HepG2 (cell line): ENCODE measurements around the gene FIGNL1. TPM values are rescaled to one million over a fixed set of nuclear protein-coding genes. Genes with fewer than 3 reads are reported as not detected.

Experiments used
- ATAC-seq: fragments of 200-7000 bp; cut with Tn5 transposase; 3 replicates; pipeline ENCODE4 v1.9.1; 2020; ENCODE audit warnings: mild to moderate bottlenecking, moderate library complexity
- Bru-seq: library from RNA; stranded (reverse); fragments of 400-500 nt; gene quantifications from one replicate; lab custom pipeline; 2021; lab: Mats Ljungman, UMichigan
- BruChase-seq, 2 experiments: library from RNA; stranded (reverse); fragments of 400-500 nt; gene quantifications; one replicate each; lab custom pipeline; 2021; lab: Mats Ljungman, UMichigan
- BruUV-seq: library from RNA; stranded (reverse); fragments of 400-500 nt; replicated peaks from 2 replicates; lab custom pipeline; 2021; lab: Mats Ljungman, UMichigan
- CTCF ChIA-PET: fragments of 300-600 bp; formaldehyde crosslinking; extraction: SDS; loops from one replicate; lab custom pipeline; 2021; ENCODE audit warnings: low total read pairs, inconsistent platforms, low intra/inter-chr PET ratio; lab: Yijun Ruan, JAX
- POLR2A ChIA-PET: fragments of 350-600 bp; sonication (Branson Sonifier 250); formaldehyde crosslinking; loops from one replicate; lab custom pipeline; 2020; ENCODE audit warnings: antibody characterized with exemption, inconsistent platforms; lab: Yijun Ruan, JAX
- DNase-seq: peaks from one replicate; pipeline ENCODE4 v3.0.0-alpha.2; 2015; ENCODE audit warnings: low spot score
- FAIRE-seq: peaks from 3 replicates; lab custom pipeline; 2011; peaks lifted over from hg19 to GRCh38; lab: Jason Lieb, UNC
- H2AFZ ChIP-seq: one replicate; pipeline ENCODE4 v1.6.1; 2011; ENCODE audit warnings: low read length, inconsistent platforms
- H3K27ac ChIP-seq: fragments of 300-600 bp; 3 replicates; pipeline ENCODE4 v1.8.0; 2011; ENCODE audit warnings: mixed run types, mild to moderate bottlenecking, mixed read lengths, low read length, inconsistent platforms; ENCODE audit not compliant: insufficient read depth; ENCODE audit errors: extremely low read length
- H3K27me3 ChIP-seq, 2 experiments: fragments of 200-600 bp in 1 of 2; 2 replicates in 1 of 2; 3 replicates in 1 of 2; pipeline versions ENCODE4 v1.6.0 to v1.8.0; 2011; ENCODE audit warnings: low read length in 2 of 2, mild to moderate bottlenecking in 2 of 2, moderate library complexity in 2 of 2, inconsistent platforms in 1 of 2; ENCODE audit not compliant: insufficient read depth in 2 of 2, control insufficient read depth in 1 of 2
- H3K36me3 ChIP-seq, 2 experiments: fragments of 200-600 bp in 1 of 2; replicated peaks in 1 of 2; 2 replicates in 1 of 2; 3 replicates in 1 of 2; pipeline versions ENCODE4 v1.5.1 to v1.8.0; 2011; ENCODE audit warnings: low read length in 2 of 2, inconsistent platforms in 1 of 2; ENCODE audit not compliant: insufficient read depth in 2 of 2, control insufficient read depth in 1 of 2
- H3K4me1 ChIP-seq: 2 replicates; pipeline ENCODE4 v1.5.1; 2012; ENCODE audit warnings: low read length, inconsistent platforms; ENCODE audit not compliant: insufficient read depth
- H3K4me2 ChIP-seq: 2 replicates; pipeline ENCODE4 v1.6.0; 2011; ENCODE audit warnings: low read depth, low read length, inconsistent platforms
- H3K4me3 ChIP-seq, 3 experiments: fragments of 200-600 bp in 1 of 3; sonication (generic), shearing (Covaris generic) in 1 of 3; replicated peaks in 1 of 3; 2 replicates each; pipeline ENCODE4 v1.5.1; 2011 to 2016; ENCODE audit warnings: low read length in 3 of 3, inconsistent platforms in 2 of 3, low read depth in 2 of 3, mild to moderate bottlenecking in 2 of 3, control low read depth in 1 of 3, mixed read lengths in 1 of 3; ENCODE audit not compliant: insufficient read depth in 1 of 3
- H3K79me2 ChIP-seq: one replicate; pipeline ENCODE4 v1.6.1; 2011; ENCODE audit warnings: low read length, inconsistent platforms; ENCODE audit not compliant: insufficient read depth
- H3K9ac ChIP-seq: 2 replicates; pipeline ENCODE4 v1.6.0; 2011; ENCODE audit warnings: mild to moderate bottlenecking, low read depth, low read length, inconsistent platforms; ENCODE audit not compliant: insufficient read depth
- H3K9me3 ChIP-seq: 2 replicates; pipeline ENCODE4 v1.5.1; 2012; ENCODE audit warnings: mild to moderate bottlenecking, low read length
- H4K20me1 ChIP-seq: 2 replicates; pipeline ENCODE4 v1.6.0; 2011; ENCODE audit warnings: inconsistent platforms, mild to moderate bottlenecking, low read length, moderate library complexity; ENCODE audit not compliant: insufficient read depth
- NFE2L2 ChIP-seq: fragments of 150-350 bp; IDR thresholded peaks from 2 replicates; pipeline ENCODE4 v1.6.1; 2014; ENCODE audit warnings: low read length
- PHF20 ChIP-seq: sonication (generic); formaldehyde crosslinking; IDR thresholded peaks from 2 replicates; pipeline ENCODE4 v1.5.0; 2020; ENCODE audit warnings: mild to moderate bottlenecking, missing genetic modification reagents
- PRPF4 ChIP-seq: fragments of 200-400 bp; formaldehyde crosslinking; IDR thresholded peaks from 2 replicates; pipeline ENCODE4 v1.6.1; 2016; ENCODE audit warnings: low read length, low read depth; ENCODE audit not compliant: poor library complexity, severe bottlenecking
- SOX6 ChIP-seq, 2 experiments: fragments of 450-650 bp in 1 of 2; sonication (generic) in 1 of 2; formaldehyde crosslinking in 1 of 2; IDR thresholded peaks; 2 replicates each; pipeline versions ENCODE4 v1.4.0 to v1.6.1; 2017 to 2020; ENCODE audit warnings: antibody characterized with exemption in 1 of 2, mild to moderate bottlenecking in 1 of 2, missing genetic modification reagents in 1 of 2
- TGIF2 ChIP-seq: IDR thresholded peaks from 2 replicates; pipeline ENCODE4 v1.6.1; 2016; ENCODE audit warnings: control low read depth, missing compliant biosample characterization
- ZFY ChIP-seq: sonication (generic); formaldehyde crosslinking; IDR thresholded peaks from 2 replicates; pipeline ENCODE4 v1.4.0; 2020; ENCODE audit warnings: missing genetic modification reagents
- ZNF766 ChIP-seq: sonication (generic); formaldehyde crosslinking; IDR thresholded peaks from 2 replicates; pipeline ENCODE4 v1.5.0; 2020; ENCODE audit warnings: missing genetic modification reagents, borderline replicate concordance
- ZNF782 ChIP-seq: sonication (generic); formaldehyde crosslinking; IDR thresholded peaks from 2 replicates; pipeline ENCODE4 v1.4.0; 2020; ENCODE audit warnings: missing genetic modification reagents, mild to moderate bottlenecking, borderline replicate concordance
- WGBS: methylation state at CpG from one replicate; pipeline ENCODE4 v1.1.6; 2017; ENCODE audit warnings: low lambda C conversion rate; 5-methylcytosine and 5-hydroxymethylcytosine counted together
- in situ Hi-C: cut with HindIII; loops from 2 replicates; pipeline ENCODE4 v1.10.0; 2017; ENCODE audit warnings: low pct_unique_long_range_greater_than_20kb; ENCODE audit not compliant: extremely low pct_ligation_motif_present
- intact Hi-C: fragments of 100-400 bp; cut with micrococcal nuclease; formaldehyde crosslinking; loops from one replicate; pipeline ENCODE4 v1.10.0; 2022; ENCODE audit not compliant: unreplicated experiment
- long read RNA-seq, 2 experiments: library from RNA in 1 of 2; library from polyadenylated mRNA in 1 of 2; stranded (forward) in 1 of 2; unstranded in 1 of 2; transcript quantifications; one replicate each; pipeline ENCODE4 v2.0.0, GENCODE V29; 2019 to 2022
- polyA minus RNA-seq, 3 experiments: library from RNA; depleted of rRNA, polyadenylated mRNA; stranded (reverse); fragments of >200 nt; gene quantifications; 2 replicates each; pipeline ENCODE4 v1.2.3, GENCODE V29; 2011; ENCODE audit warnings: low replicate concordance in 1 of 3
- polyA plus RNA-seq, 8 experiments: library from polyadenylated mRNA; depleted of rRNA in 3 of 8; stranded (reverse) in 7 of 8; unstranded in 1 of 8; fragments of >200 nt; fragmentation: Illumina TruSeq in 4 of 8; extraction: Trizol in 4 of 8; gene quantifications; 2 replicates each; pipeline versions ENCODE4 v1.2.1 to v1.2.3, GENCODE V29; 2011 to 2016; ENCODE audit warnings: low read depth in 4 of 8, missing spikeins in 1 of 8, mixed read lengths in 1 of 8; ENCODE audit not compliant: insufficient read depth in 1 of 8
- total RNA-seq, 5 experiments: library from RNA; depleted of rRNA; stranded (reverse); fragments of >200 nt; fragmentation: Illumina TruSeq; extraction: Trizol; gene quantifications; 2 replicates each; pipeline ENCODE4 v1.2.3, GENCODE V29; 2016; ENCODE audit warnings: low read depth in 1 of 5
- TF ChIP-seq, protein P1 (sequence below): sonication (generic); formaldehyde crosslinking; IDR thresholded peaks from 2 replicates; pipeline ENCODE4 v1.4.0; 2020; ENCODE audit warnings: mild to moderate bottlenecking, low read depth, missing genetic modification reagents
- TF ChIP-seq, protein P2 (sequence below): sonication (generic); formaldehyde crosslinking; IDR thresholded peaks from 2 replicates; pipeline ENCODE4 v1.4.0; 2020; ENCODE audit warnings: mild to moderate bottlenecking, missing genetic modification reagents

FIGNL1 gene, protein sequence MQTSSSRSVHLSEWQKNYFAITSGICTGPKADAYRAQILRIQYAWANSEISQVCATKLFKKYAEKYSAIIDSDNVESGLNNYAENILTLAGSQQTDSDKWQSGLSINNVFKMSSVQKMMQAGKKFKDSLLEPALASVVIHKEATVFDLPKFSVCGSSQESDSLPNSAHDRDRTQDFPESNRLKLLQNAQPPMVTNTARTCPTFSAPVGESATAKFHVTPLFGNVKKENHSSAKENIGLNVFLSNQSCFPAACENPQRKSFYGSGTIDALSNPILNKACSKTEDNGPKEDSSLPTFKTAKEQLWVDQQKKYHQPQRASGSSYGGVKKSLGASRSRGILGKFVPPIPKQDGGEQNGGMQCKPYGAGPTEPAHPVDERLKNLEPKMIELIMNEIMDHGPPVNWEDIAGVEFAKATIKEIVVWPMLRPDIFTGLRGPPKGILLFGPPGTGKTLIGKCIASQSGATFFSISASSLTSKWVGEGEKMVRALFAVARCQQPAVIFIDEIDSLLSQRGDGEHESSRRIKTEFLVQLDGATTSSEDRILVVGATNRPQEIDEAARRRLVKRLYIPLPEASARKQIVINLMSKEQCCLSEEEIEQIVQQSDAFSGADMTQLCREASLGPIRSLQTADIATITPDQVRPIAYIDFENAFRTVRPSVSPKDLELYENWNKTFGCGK
- total RNA-seq (2016; rRNA removed; fragmentation: Illumina TruSeq; extraction: Trizol) (20.9 and 28.0 TPM in 2 replicates), polyA plus RNA-seq (2011; rRNA removed) (4.0 and 6.3 TPM in 2 replicates), polyA minus RNA-seq (2011; rRNA and poly(A)+ RNA removed; ENCODE audit: low replicate concordance) (8.0 and 34.7 TPM in 2 replicates), Bru-seq, nascent RNA (percentile 52 among the genes with signal in this experiment), BruChase-seq, experiment 1, labeled RNA remaining after a 6-hour chase (percentile 59 among the genes with signal in this experiment), BruChase-seq, experiment 2, labeled RNA remaining after a 2-hour chase (percentile 69 among the genes with signal in this experiment)
- 2.0 and 2.4 TPM in 2 replicates for total RNA-seq (2016; cell fraction: cytosol; rRNA removed; fragmentation: Illumina TruSeq; extraction: Trizol; ENCODE audit: low read depth)
- total RNA-seq (2016; cell fraction: insoluble cytoplasmic fraction; rRNA removed; fragmentation: Illumina TruSeq; extraction: Trizol): 17.5 and 28.7 TPM in 2 replicates
- total RNA-seq (2016; cell fraction: membrane; rRNA removed; fragmentation: Illumina TruSeq; extraction: Trizol): 5.7 and 6.4 TPM in 2 replicates
- 15.1 and 16.9 TPM in 2 replicates for total RNA-seq (2016; cell fraction: nucleus; rRNA removed; fragmentation: Illumina TruSeq; extraction: Trizol)
- 1.3 and 1.5 TPM in 2 replicates for polyA plus RNA-seq (2011; cell fraction: cytosol; rRNA removed)
- polyA plus RNA-seq (2011; cell fraction: nucleus; rRNA removed): 2.8 and 3.7 TPM in 2 replicates
- polyA plus RNA-seq (2012): 3.2 and 5.2 TPM in 2 replicates
- 0.41 and 0.53 TPM in 2 replicates for polyA plus RNA-seq (2016; cell fraction: cytosol; fragmentation: Illumina TruSeq; extraction: Trizol; ENCODE audit: low read depth)
- 17.2 and 19.0 TPM in 2 replicates for polyA plus RNA-seq (2016; cell fraction: insoluble cytoplasmic fraction; fragmentation: Illumina TruSeq; extraction: Trizol; ENCODE audit: low read depth)
- polyA plus RNA-seq (2016; cell fraction: membrane; fragmentation: Illumina TruSeq; extraction: Trizol; ENCODE audit: low read depth): 1.4 and 1.5 TPM in 2 replicates
- polyA plus RNA-seq (2016; cell fraction: nucleus; fragmentation: Illumina TruSeq; extraction: Trizol; ENCODE audit: insufficient read depth, low read depth): 15.8 and 16.9 TPM in 2 replicates
- polyA minus RNA-seq (2011; cell fraction: cytosol; rRNA and poly(A)+ RNA removed): 2.7 and 7.0 TPM in 2 replicates
- 13.6 and 16.1 TPM in 2 replicates for polyA minus RNA-seq (2011; cell fraction: nucleus; rRNA and poly(A)+ RNA removed)
- long read RNA-seq, experiment 1, partial matches to known transcripts: 0 of 4 reads
- long read RNA-seq, experiment 1, other reads (novel, unspliced or antisense): 0 of 4 reads
- long read RNA-seq, experiment 2, partial matches to known transcripts: 0 of 3 reads
- long read RNA-seq, experiment 2, other reads (novel, unspliced or antisense): 3 of 3 reads

DNA sequence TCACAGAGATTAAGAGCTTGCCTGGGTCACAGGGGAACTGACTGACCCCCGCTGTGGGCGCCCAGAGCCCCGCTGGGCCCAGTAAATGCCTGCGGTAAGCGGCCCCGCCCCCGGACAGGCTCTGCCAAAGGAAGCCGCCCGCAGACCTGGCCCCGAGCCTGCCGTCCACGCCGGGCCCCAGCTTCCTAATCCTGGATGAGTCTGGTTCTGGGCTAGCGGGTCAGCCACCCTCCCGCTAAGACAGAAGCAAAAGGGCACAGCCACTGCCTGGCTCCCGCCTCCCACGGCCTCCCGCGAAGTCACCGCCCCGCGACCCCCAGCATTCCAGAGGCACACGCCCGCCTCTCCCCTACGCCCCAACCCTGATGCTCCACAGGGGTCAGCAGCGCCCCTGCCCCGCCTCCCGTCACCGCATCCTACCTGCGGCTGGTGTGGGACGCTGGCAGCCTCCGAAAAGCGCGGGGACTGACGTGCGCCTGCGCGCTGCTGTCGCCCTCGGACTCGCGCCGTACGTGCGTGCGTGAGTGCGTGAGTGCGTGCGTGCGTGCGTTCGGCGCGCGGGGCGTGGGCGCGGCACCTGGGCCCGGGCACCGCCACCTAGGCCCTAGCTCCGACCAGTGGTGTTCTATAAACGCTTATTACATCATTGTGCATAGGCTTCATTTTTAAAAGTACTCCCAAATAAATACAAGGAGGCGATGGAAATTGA, at the start of gene FIGNL1:
FIGNL1 (minus strand) TSS at position 470 of the 709 bp plus-strand sequence. CDS start 3,063 bp downstream, outside the sequence.
- intact Hi-C loops (no loop called here), in situ Hi-C loops (loop anchor here (25.0 kb wide), 1 partner anchor 687 kb away; no protein-coding TSS in a partner anchor)
- BruUV-seq: no TSS peak
- CTCF ChIA-PET: no interaction called here
- ATAC-seq (peak; percentile 98), FAIRE-seq (no peak), DNase-seq (peak; percentile 61)
- Histone ChIP-seq H3K27me3 (no peaks in the 10 kb centered on the region), H3K9me3 (no peaks in the 10 kb centered on the region), H2AFZ (no peak within 1 kb of the TSS), H3K27ac (peak within 1 kb of the TSS; percentile 51), H3K36me3 (peaks cover 2 to 9% of the 10 kb centered on the region in 2 experiments; a peak in 2 of 5 replicates), H4K20me1 (no peaks in the 10 kb centered on the region), H3K79me2 (peaks cover 8% of the 10 kb centered on the region), H3K9ac (peak within 1 kb of the TSS; percentile 70), H3K4me2 (peak within 1 kb of the TSS; percentile 75), H3K4me3 (peak within 1 kb of the TSS; percentile 72 to 96 (median 90)), H3K4me1 (peaks cover 38% of the 10 kb centered on the region)
- 6% methylated on average over 10 of the region's 63 CpGs for WGBS
- POLR2A ChIA-PET: interaction anchor here (1.4 kb wide), 1 partner anchor 14 kb away, joined by 4 read pairs; no protein-coding TSS in a partner anchor
- TF ChIP-seq, protein P1, sequence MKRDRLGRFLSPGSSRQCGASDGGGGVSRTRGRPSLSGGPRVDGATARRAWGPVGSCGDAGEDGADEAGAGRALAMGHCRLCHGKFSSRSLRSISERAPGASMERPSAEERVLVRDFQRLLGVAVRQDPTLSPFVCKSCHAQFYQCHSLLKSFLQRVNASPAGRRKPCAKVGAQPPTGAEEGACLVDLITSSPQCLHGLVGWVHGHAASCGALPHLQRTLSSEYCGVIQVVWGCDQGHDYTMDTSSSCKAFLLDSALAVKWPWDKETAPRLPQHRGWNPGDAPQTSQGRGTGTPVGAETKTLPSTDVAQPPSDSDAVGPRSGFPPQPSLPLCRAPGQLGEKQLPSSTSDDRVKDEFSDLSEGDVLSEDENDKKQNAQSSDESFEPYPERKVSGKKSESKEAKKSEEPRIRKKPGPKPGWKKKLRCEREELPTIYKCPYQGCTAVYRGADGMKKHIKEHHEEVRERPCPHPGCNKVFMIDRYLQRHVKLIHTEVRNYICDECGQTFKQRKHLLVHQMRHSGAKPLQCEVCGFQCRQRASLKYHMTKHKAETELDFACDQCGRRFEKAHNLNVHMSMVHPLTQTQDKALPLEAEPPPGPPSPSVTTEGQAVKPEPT (CRISPR knock-in tag): peak; percentile 70; the same call in 1 of the 2 replicates
- TF ChIP-seq PRPF4 (no peak), TGIF2 (peak; percentile 80; the same call in 1 of the 2 replicates), ZNF766 (CRISPR knock-in tag) (no peak), ZFY (CRISPR knock-in tag) (peak; percentile 97), NFE2L2 (no peak), SOX6 (IDR thresholded peaks at IDR 0.05) (no peak), SOX6 (CRISPR knock-in tag; IDR thresholded peaks at IDR 0.05) (peak; percentile 35), ZNF782 (CRISPR knock-in tag) (peak; percentile 39; the same call in 1 of the 2 replicates), PHF20 (CRISPR knock-in tag) (peak; percentile 91)
- TF ChIP-seq, protein P2, sequence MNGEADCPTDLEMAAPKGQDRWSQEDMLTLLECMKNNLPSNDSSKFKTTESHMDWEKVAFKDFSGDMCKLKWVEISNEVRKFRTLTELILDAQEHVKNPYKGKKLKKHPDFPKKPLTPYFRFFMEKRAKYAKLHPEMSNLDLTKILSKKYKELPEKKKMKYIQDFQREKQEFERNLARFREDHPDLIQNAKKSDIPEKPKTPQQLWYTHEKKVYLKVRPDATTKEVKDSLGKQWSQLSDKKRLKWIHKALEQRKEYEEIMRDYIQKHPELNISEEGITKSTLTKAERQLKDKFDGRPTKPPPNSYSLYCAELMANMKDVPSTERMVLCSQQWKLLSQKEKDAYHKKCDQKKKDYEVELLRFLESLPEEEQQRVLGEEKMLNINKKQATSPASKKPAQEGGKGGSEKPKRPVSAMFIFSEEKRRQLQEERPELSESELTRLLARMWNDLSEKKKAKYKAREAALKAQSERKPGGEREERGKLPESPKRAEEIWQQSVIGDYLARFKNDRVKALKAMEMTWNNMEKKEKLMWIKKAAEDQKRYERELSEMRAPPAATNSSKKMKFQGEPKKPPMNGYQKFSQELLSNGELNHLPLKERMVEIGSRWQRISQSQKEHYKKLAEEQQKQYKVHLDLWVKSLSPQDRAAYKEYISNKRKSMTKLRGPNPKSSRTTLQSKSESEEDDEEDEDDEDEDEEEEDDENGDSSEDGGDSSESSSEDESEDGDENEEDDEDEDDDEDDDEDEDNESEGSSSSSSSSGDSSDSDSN (CRISPR knock-in tag): peak; percentile 63; the same call in 1 of the 2 replicates
